ENCODE measurements around the gene IL18RAP.

GRCh38 chr2:102453501-102453900 is 30.5 kb downstream of the IL18RAP start:
- TF ChIP-seq CTCF (IDR thresholded peaks at IDR 0.05) (no peak), ZFX (IDR thresholded peaks at IDR 0.05; ENCODE audit: borderline replicate concordance) (no peak)
